Limb (tissue), 2 donors: ENCODE data around the gene PTGER2.

Source experiments
- DNase-seq, 2 donors: peaks; one replicate each; pipeline ENCODE4 v3.0.0-alpha.2; 2016; ENCODE audit errors: extremely low spot score in 2 of 2

The PTGER2 gene

DNA sequence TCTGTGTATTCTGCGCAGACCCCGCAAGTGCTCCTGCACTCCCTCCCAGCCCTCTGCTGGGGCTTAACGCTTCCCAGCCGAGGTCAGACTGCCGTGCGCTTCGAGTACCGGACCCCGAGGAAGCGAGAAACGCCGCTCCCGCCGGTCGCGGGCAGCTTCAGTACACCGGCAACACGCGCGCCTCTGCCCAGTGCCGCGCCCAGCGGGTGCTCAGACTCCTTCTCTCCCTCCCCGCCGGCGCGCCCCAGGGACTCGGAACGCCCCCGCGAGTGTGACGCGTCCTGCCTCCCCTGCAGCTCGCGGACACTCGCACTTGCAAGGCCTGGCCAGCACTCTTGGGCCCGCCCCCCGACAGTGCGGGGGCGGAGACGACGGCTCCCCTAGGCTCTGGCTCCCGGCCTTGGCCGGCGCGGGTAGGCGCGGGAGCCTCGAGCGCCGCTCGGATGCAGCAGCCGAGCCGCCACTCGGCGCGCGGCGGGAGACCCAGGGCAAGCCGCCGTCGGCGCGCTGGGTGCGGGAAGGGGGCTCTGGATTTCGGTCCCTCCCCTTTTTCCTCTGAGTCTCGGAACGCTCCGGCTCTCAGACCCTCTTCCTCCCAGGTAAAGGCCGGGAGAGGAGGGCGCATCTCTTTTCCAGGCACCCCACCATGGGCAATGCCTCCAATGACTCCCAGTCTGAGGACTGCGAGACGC is at the start of gene PTGER2:
Gene PTGER2, plus strand, starts transcription at position 410 of the 692 bp plus-strand sequence. Its CDS starts 237 bp downstream, at position 647.
- peak; percentile 40 to 79 for DNase-seq

GRCh38 chr14:52265253-52265652 is 48.9 kb upstream of the PTGER2 start:
- DNase-seq, result no peak

DNA sequence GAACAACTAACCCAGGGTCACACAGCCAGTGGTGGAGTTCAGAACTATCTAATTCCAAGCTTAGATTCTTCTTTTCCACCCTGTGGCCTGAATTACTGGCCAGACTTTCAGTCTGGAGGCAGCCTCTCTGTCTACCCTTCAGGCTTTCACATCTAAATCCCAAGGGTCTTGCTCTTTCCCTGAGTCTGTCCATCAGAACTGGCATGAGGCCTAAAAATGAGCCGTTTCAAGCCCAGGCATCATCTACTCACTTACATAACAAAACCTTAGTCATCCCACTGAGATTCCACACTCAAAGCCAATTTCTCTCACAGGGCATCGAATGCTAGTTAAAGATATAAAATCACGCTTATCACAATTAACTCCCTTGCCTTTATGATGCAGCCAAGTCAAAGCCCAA is 47.9 kb upstream of the PTGER2 start:
- DNase-seq, result no peak

DNA sequence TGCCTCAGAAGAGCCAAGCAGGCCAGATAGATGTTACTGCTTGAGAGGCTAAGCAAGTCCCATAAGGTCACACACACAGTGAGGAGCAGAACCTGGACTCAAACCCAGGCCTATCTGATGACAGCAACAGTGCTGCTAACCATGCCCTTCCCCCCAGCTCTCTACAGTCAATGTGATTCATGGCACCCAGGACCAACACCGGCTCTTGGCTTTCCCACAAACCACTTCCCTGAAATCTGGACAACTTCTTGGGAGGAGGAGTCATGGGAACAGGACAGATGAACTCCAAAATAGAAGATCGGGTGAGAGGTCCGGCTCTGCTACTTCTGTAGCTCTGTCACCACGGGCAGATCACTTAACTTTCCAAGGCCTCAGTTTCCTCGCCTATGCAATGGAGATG is 47.3 kb upstream of the PTGER2 start:
- DNase-seq, result no peak

GRCh38 chr14:52267501-52268278 is 46.4 kb upstream of the PTGER2 start, which contains the start of gene PTGDR:
Gene PTGDR, plus strand, starts transcription at chr14:52267698. Its CDS starts 117 bp downstream, at chr14:52267815.
- peak in 1 of 2 donors; percentile 47 for DNase-seq

DNA sequence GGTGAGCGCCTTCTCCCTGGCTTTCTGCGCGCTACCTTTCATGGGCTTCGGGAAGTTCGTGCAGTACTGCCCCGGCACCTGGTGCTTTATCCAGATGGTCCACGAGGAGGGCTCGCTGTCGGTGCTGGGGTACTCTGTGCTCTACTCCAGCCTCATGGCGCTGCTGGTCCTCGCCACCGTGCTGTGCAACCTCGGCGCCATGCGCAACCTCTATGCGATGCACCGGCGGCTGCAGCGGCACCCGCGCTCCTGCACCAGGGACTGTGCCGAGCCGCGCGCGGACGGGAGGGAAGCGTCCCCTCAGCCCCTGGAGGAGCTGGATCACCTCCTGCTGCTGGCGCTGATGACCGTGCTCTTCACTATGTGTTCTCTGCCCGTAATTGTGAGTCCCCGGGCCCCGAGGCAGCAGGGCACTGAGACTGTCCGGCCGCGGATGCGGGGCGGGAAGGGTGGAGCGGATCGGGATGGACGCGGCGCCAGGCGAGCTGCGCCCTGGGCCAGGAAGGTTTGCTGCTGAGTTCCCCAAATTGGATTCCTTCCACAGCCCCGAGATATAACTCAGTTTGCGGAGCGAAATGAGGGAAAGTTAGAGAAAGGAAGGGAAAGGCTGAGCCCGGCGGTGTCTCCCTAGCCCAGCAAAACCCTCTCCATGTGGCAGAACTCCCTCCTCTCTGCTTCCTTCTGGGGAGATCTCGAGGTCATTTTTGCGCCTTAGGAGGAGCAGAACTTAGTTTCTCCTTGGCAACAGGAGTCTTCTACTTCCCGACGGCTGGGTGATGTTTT is 45.6 kb upstream of the PTGER2 start:
- DNase-seq, result peak in 1 of 2 donors; percentile 55

- DNase-seq, result no peak
These were observed 45.0 kb upstream of the PTGER2 start for GRCh38 chr14:52269100-52269499.

- no peak for DNase-seq
These were observed 44.1 kb upstream of the PTGER2 start for GRCh38 chr14:52269982-52270381.

DNA sequence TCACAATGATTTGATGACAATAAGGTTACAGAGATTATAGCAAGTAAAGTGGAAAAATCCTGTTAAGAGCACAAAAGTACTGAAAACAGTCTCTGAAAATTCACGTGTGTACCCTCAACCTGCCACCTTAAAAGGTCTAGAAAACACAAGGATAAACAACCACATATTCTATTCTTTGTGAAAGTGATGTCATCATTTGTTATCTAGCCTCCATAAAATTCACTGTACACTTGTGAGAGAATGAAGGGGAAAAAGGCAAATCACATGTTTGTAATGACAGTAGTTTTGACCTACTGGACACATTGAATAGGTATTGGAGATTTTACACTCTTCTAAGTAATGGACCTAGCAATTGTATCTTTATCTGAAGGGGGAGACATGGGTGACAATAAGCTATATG is 42.6 kb upstream of the PTGER2 start:
- no peak for DNase-seq

- no peak for DNase-seq
These were observed 41.7 kb upstream of the PTGER2 start for GRCh38 chr14:52272375-52272774.

GRCh38 chr14:52275372-52275771 is 38.7 kb upstream of the PTGER2 start:
- DNase-seq, result no peak

DNA sequence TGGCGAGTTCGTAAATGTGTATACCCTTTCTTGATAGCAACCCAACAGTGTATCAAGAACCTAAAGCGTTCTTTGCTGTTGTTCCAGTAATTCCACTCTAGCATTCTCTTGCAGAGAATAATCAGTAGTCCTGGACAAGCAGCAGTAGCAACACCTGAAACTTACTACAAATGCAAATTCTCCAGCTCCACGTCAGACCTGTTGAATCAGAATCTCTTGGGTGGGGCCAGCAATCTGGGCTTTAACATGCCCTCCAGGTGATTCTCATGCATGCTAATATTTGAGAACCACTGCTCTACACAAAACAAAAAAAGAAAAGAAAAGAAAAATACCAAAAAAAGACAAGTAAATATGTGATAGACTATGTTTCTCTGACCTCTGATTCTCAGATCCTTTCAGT is 36.6 kb upstream of the PTGER2 start:
- no peak for DNase-seq

DNA sequence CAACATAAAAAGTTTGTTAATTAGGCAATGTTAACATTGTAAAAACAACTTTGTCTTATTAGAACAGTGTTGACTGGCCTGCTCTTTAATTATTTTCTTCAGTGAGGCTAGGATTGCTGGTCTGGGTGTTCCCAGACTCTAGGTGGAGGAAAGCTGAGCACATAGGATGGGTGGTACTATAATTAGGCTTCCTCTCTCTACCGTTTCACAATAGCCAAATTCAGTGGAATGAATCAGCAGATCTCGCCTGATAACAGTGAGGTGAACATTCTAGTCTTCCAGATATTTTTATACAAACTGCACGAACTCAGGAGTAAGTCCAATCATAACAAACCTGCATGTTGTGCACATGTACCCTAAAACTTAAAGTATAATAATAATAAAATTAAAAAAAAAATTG is 34.7 kb upstream of the PTGER2 start:
- DNase-seq, result no peak

GRCh38 chr14:52283099-52283498 is 31.0 kb upstream of the PTGER2 start:
- no peak for DNase-seq

DNA sequence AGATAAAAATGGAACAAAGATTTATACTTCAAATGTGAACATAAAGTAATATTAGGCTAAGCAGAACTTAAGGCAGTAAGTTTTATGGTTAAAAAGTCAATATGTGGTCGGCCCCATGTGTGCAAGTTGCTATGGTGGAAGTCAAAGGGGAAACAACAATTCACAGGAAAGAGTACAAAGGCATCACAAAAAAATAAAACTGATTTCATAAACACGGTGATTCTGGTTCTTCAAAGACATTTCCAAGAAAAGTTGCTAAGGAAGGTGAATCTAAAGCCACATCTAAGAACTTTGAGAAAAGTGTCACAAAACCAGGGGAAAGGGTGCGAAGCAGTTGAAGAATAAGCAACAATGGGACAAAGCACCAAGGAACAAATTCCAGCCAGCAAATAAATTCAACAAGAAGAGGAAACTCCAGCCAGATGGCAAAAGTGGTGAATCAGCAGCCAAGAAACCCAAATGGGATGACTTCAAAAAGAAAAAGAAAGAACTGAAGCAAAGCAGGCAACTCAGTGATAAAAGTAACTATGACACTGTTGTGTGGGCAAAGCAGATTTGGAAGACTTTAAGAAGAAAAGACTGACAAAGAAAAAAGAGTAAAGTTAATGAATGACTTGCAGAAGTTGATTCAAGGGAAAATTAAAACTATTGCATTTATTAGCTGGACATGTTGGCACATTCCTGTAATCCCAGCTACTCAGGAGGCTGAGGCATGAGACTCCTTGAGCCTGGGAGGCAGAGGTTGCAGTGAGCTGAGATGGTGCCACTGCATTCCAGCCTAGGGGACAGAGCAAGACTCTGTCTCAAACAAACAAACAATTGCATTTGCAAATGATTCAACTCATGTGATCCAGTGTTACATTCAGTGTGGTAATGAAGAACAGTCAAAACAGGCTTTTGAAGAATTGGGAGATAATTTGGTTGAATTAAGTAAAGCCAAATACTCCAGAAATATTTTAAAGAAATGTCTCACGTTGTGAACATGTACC is 27.2 kb upstream of the PTGER2 start:
- DNase-seq, result no peak

DNA sequence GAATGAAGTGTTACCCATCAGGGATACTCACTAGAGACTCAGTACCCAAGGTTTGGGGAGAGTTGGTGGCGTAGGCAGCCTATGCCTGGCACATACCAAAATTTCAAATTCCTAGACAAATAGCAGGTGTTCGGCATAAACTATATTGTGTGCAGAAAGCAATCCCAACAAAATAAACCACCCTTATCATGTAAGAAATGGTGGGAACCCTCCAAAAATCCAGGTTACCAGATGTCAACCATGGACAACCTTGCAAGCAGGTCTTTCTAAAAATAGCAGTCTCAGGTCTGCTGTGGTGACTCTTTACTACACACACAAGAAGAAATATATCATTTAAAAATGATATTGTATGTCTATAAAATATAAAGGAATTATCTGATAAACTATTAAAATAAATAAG is 17.7 kb upstream of the PTGER2 start:
- no peak for DNase-seq

DNA sequence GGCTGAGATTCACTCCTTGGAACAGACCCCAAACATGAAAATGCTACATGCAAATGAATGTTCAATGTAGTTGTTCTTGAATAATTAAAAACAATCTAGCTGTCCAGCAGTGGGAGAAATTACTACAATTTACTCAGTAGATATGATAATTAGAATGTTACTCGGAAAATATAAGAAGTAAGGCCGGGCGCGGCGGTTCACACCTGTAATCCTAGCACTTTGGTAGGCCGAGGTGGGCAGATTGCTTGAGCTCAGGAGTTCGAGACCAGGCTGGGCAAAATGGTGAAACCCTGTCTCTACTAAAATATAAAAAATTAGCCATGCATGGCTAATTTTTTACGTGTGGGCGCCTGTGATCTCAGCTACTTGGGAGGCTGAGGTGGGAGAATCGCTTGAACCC is 15.3 kb upstream of the PTGER2 start:
- no peak for DNase-seq

GRCh38 chr14:52299692-52300278 is 14.3 kb upstream of the PTGER2 start:
- peak in 1 of 2 donors; percentile 83 for DNase-seq

- DNase-seq, result no peak
These were observed 10.9 kb upstream of the PTGER2 start for GRCh38 chr14:52303236-52303635.

DNA sequence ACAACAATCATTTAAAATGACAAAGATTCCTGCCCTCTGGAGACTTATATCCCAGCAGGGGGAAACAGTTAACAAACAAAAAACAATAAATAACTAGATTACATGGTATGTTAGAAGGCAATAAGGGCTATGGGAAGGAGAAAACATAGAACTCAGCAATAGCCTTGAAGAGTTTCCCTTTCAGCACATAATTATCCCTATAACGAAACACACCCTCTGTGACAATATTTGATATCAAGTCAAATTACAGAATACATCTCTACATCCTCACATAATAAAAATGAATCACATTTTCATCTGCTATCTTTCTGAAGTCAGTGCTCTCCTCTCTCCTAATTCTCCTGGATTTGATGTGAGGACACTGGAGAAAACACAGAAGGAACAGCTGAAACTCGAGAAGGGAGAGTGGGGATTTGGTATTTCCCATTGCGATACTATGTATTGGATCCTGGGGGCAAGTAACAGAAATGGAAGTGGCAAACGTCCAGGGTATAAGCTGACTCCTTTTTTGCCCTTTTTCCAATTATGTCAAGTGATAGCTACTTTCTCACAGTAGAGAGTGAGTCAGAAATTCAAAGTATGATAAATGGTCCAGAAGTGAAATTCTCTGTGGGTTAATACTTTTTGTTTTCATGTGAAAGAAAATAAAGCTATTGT is 9.7 kb upstream of the PTGER2 start:
- no peak for DNase-seq
